ES-I3 (cell line): ENCODE data around the gene CHURC1.

ENCODE experiments used
- H3K36me3 ChIP-seq: 2 replicates; pipeline ENCODE4 v1.6.1; 2013; ENCODE audit warnings: mild to moderate bottlenecking, low read length, control low read depth, moderate library complexity; ENCODE audit not compliant: insufficient read depth
- H3K4me1 ChIP-seq: 2 replicates; pipeline ENCODE4 v1.6.1; 2013; ENCODE audit warnings: mild to moderate bottlenecking, control low read depth, low read length; ENCODE audit not compliant: insufficient read depth
- H3K9ac ChIP-seq: 2 replicates; pipeline ENCODE4 v1.6.1; 2013; ENCODE audit warnings: low read depth, mild to moderate bottlenecking, low read length, moderate library complexity
- H3K9me3 ChIP-seq: 2 replicates; pipeline ENCODE4 v1.6.1; 2013; ENCODE audit warnings: mild to moderate bottlenecking, low read length, moderate library complexity; ENCODE audit not compliant: control insufficient read depth, insufficient read depth

Gene CHURC1

DNA sequence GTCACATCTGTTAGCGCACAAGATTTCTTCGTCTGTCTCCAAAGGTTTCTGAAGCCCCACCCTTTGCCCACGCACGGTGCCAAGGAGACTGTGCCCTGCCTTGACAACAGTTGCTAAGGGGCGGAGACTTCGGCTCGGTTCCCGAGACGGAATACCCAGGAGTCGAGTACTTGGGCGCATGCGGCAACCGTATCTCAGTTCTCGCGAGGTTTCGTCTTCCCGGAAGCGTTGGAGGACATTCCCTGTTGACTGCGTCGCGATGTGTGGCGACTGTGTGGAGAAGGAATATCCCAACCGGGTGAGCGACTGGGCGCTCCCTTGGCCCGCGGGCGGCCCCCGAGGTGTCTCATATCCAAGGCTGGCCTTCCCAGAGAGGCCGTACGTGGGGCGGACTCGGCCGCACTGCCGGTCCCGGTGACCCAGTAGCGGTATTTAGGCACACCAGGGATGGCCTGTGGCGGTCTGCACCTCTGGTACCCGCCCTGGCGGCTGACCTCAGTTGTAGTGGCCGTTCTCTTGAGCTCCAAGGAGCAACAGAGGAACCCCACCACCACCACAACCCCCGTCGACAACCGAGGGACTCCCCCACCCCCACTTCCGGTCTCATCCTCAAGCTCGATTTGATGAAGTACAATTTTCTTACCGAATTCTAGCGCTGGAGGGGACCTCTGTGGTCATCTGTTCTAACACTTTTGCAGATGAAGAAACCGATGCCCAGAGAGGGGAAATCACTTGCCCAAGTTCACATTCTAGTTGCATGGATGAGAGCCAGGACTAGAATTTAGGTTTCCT is at the start of gene CHURC1:
Gene CHURC1, plus strand, starts transcription at position 219 of the 792 bp plus-strand sequence. Its CDS starts 41 bp downstream, at position 260.
- H3K9me3 ChIP-seq = no peaks in the 10 kb centered on the region
- H3K9ac ChIP-seq = peak within 1 kb of the TSS; percentile 80
- H3K36me3 ChIP-seq = no peaks in the 10 kb centered on the region
- peaks cover 4% of the 10 kb centered on the region; the same call in 1 of the 2 replicates for H3K4me1 ChIP-seq

DNA sequence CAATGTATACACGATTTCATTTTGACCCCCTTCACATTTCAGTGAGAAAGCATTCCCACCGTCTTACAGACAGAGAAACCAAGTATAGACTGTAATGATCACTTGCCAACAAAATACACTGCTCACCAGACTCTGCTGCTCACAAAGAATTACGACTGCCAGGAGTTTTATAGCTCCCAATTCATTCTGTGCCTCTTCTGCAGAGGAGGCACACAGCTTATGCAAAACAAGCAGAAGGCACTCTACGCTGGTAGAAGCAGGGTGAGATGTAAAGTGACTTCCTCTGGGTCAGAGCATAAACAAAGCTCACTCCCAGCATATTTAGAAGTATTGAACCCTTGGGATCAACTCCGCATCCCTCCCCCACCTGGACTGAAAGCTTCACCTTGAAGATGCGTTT is 49.1 kb upstream of the CHURC1 start:
- Histone ChIP-seq H3K36me3 (no peaks in the 10 kb centered on the region), H3K4me1 (peaks cover 16% of the 10 kb centered on the region), H3K9me3 (no peaks in the 10 kb centered on the region), H3K9ac (no peak overlapping the region)

DNA sequence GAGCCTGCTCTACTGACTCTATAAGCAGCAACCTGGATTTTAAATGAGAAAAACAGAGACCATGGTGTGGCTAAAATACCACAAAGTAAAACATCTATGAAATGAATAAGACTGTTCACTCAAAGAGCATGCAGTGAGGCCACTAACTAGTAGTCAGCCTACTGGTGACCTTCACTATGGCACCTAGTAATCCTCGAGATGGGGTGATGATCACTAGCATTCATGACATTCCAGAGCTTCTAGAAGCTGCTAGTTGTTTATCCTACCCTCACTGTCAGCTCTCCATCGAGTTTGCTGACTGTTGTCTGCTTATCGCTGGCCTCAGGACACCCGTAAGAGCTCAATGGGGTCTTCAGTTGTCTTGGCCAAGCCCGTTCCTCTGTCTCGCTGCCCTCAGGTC is 48.3 kb upstream of the CHURC1 start:
- Histone ChIP-seq H3K4me1 (peaks cover 16% of the 10 kb centered on the region), H3K9me3 (no peaks in the 10 kb centered on the region), H3K9ac (no peak overlapping the region), H3K36me3 (no peaks in the 10 kb centered on the region)

DNA sequence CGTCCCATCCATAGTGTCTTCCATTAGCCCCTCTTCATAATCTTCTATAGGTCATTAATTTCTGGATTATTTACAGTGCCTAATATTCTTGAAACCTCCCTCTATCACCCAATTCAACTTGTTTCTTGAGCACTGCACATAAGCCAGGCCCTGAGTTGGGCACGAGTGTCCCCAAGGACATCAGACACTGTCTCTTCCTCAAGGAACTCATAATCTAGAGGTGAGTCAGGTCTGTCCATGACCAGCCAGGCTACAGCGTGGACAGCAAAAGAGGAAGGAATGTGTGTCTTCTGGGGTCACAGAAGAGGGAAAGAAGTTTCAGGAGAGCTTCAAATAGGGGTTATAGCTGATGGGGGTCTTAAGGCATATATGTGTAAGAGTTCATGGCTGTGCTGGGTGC is 47.1 kb upstream of the CHURC1 start:
- Histone ChIP-seq H3K4me1 (peaks cover 16% of the 10 kb centered on the region), H3K36me3 (no peaks in the 10 kb centered on the region), H3K9me3 (no peaks in the 10 kb centered on the region), H3K9ac (no peak overlapping the region)

DNA sequence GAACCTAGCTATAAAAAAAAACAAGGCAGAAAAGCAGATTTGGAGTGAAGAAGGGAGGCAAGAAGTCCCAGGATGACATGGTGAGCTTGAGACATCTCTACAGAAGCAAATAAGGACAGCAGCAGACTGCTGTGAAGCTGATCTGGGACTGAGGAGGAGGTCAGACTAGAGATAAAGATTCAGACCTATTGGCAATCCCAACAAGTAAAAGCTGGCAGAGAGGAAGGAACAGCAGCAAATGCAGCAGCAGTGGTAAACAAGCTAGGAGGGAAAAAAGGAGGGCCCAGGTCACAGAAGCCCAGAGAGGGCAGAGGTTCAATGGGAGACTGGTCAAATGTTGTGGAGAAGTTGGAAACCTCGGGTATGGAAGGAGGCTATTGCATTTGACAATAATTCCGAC is 45.9 kb upstream of the CHURC1 start:
- no peak overlapping the region for H3K9ac ChIP-seq
- H3K4me1 ChIP-seq = peaks cover 16% of the 10 kb centered on the region
- H3K9me3 ChIP-seq = 0 out of 2 replicates have a peak, but pooled peaks cover 2% of the 10 kb centered on the region
- no peaks in the 10 kb centered on the region for H3K36me3 ChIP-seq

DNA sequence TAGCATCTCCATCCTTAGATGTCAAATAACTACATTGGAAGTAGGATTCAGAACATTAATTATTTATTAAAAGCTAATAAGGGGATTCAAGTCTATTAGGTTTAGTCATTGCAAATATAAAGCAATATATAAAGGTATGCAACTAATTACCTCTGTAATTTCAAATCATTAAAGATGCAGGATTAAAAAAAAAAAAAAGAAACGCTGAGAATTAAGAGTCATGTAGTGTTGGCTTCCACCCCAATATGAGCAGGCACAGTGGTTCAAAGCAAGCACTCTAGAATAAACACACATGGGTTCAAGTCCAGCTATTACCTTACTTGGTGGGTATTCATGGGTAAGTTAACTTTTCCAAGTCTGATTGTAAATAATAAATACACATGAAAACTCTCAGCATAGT is 45.4 kb upstream of the CHURC1 start:
- Histone ChIP-seq H3K36me3 (no peaks in the 10 kb centered on the region), H3K9me3 (0 out of 2 replicates have a peak, but pooled peaks cover 2% of the 10 kb centered on the region), H3K9ac (no peak overlapping the region), H3K4me1 (peaks cover 16% of the 10 kb centered on the region)

DNA sequence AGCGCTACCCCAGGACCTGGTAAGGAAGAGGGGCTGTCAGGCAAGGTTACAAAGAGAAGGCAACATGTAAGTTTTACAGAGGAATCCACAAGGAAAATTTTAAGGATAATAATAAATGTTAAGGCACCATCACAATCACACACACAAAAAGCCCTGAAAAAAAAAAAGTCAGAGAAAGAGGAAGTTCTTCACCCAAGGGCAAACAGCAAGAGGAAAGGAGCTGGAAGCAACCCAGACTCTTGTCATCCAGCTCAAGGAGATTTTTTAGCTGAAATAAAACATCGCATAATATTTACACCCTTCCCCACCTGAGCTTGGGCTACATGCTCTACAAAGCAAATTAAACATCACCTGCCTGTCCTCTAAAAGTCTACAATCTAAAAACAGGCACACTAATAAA is 44.1 kb upstream of the CHURC1 start:
- H3K4me1 ChIP-seq = peaks cover 11% of the 10 kb centered on the region
- H3K9me3 ChIP-seq = 0 out of 2 replicates have a peak, but pooled peaks cover 2% of the 10 kb centered on the region
- H3K9ac ChIP-seq = no peak overlapping the region
- no peaks in the 10 kb centered on the region for H3K36me3 ChIP-seq

DNA sequence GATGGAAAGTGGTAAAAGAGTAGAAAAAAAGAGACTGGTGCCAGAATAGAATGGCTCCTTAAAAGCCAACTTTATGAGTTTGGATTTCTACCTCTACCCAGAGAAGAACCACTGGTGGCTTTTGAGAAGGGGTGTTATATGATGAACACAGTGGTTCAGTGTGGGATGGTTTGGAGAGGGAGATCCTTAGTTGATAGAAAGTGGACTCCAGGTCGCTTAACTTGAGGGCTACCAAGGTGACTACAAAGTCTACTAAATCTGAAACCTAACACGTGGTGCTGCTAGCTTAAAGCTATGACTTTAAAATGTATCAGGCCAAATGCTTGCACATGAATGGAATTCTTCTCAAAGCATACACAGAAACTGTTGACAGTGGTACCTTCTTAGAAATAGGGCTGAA is 42.9 kb upstream of the CHURC1 start:
- Histone ChIP-seq H3K36me3 (no peaks in the 10 kb centered on the region), H3K9me3 (0 out of 2 replicates have a peak, but pooled peaks cover 2% of the 10 kb centered on the region), H3K4me1 (peaks cover under 1% of the 10 kb centered on the region; the same call in 1 of the 2 replicates), H3K9ac (no peak overlapping the region)

DNA sequence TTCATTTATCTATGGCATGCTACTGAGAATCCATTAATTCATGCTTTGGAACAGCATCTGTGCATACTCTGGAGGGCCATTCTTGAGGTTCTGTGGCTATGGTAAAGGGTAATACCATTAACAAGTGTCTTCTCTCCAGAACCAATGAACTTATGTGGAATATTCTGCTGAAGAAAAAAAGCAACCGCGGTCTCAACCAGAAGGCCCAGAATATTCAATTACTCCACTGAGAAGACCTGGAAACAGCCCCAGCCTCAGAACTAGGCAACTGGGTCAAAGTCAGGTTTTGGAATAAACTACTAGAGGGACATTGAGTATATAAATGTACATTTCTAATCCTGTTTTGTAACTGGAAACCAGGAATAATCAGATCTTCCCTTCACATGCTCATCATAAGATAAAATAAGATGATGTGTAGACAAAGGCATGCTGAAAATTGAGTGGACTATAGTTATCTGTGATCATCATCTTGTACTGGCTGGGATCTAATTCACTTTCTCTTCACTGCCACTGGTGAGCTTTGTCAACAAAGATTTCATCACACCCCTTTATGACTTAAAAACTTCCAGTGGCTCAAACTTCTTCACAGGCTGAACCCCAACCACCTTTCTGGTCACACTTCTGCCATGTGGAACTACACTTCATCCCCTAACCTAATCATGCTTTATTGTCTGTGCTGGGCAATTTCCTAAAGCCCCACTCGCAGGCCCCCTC is 40.6 kb upstream of the CHURC1 start:
- Histone ChIP-seq H3K36me3 (no peaks in the 10 kb centered on the region), H3K9ac (no peak overlapping the region), H3K9me3 (0 out of 2 replicates have a peak, but pooled peaks cover 2% of the 10 kb centered on the region), H3K4me1 (no peaks in the 10 kb centered on the region)

DNA sequence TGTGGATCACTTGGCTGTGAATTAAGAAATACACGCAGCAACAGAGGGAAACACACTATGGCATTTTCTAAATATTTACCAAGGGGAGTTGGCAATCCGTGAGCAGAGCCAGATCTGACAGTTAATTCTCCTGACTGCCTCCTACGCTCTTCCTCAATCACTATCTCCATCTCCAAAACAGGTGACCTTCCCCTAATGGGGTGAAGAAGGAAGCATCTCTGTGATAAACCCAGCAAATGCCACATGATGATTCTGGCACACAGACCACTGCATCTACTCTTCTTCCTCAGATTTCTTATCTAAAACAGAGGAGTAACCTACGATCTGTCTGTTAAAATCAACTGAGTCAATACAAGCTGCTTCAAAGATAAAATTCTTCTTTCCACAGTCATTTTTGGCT is 38.9 kb upstream of the CHURC1 start:
- no peaks in the 10 kb centered on the region for H3K36me3 ChIP-seq
- no peak overlapping the region for H3K9ac ChIP-seq
- no peaks in the 10 kb centered on the region for H3K4me1 ChIP-seq
- 0 out of 2 replicates have a peak, but pooled peaks cover 2% of the 10 kb centered on the region for H3K9me3 ChIP-seq

DNA sequence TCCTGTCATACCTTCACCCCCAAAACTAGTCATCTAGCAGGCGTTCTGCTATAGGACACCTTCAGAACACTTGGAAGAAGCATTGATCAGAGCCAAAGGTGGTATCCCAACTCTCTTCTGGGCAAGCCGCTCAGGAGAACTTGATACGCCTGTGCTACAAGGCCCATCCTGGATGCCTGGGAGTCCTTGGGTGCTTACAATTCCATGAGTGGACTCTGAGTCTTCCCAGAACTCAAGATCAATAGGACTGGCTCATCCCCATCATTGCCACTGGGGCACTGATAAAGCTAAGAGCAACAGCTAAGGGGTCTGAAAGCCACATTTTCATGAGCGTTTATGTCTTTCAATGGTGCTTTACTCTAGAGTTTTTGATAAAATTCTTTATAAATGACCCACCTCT is 36.4 kb upstream of the CHURC1 start:
- no peak overlapping the region for H3K9ac ChIP-seq
- no peaks in the 10 kb centered on the region for H3K9me3 ChIP-seq
- H3K4me1 ChIP-seq = no peaks in the 10 kb centered on the region
- H3K36me3 ChIP-seq = no peaks in the 10 kb centered on the region

DNA sequence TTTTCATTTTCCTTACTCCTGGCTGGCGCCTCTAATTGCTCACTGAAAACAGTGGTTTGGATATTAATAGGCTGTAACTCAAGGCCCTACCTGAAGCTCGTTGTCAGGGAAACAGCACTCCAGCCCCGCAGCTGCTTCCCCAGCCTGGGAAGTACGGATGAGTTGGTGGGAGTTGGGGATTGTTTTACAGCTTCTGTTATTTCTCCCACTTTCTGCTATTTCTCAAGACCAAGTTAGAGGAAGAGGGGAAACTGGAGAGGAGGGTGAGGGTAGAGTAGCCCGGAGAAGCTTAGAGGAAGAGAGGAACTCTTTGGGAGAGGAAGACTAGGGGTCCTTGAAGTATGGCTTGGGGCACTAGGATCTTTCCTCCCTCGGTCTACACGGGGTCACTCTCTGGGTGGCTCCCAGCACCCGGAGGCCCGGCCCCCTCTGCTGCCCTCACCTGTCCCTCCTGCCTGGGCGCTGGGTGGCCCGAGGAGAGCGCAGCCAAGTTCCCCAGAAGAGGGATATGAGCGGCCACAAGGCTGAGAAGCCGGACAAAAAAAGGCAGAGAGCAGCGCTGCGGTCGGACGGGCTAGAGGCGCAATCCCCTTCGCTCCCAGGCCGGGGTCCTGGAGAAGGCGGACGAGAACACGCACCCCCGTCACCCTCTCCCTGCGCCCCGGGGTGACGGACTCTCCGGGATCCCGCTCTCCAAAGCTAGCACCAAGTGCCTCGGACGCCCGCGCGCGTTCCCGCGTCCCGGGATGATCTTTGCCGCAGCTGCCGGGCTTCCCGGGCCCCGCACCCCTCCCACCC is 35.2 kb upstream of the CHURC1 start:
- Histone ChIP-seq H3K9me3 (no peaks in the 10 kb centered on the region), H3K36me3 (no peaks in the 10 kb centered on the region), H3K4me1 (no peaks in the 10 kb centered on the region), H3K9ac (peak overlapping the region; percentile 60; the same call in 1 of the 2 replicates)

DNA sequence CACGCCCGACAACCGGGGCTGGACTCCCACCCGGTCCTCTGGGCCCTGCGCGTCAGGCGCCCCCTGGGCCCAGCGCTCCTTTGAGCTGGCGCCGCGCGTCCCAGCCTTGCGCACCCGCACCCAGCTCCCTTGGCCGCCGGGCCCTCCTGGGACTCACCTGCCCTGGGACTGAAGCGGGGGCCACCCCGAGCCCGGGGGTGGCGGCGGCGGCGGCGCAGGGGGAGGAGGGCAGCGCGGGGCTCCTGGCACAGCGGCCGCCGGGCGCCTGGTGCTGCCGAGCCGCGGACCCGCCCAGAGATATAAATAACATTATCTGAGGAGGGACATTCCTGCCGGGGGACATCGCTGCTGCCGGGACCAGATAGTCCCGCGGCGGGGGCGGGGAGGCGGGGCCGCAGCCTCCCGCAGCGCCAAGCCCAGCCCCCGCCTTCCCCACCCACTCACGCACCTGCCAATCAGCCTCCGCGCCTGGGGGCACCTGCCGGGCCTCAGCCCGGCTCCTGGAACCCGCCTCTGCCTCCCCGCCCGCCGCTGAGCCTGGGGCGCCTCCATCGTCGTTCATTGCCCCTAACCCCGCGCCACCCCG is 34.5 kb upstream of the CHURC1 start, which contains the start of gene SPTB:
Gene SPTB, minus strand, starts transcription at position 273 of the 586 bp plus-strand sequence. CDS start 56,813 bp downstream, outside the sequence.
- Histone ChIP-seq H3K9me3 (no peaks in the 10 kb centered on the region), H3K4me1 (no peaks in the 10 kb centered on the region), H3K9ac (peak within 1 kb of the TSS; percentile 60), H3K36me3 (no peaks in the 10 kb centered on the region)
